GM12878 (cell line): ENCODE results near the gene CHN2. TPM values are rescaled to one million over a fixed set of nuclear protein-coding genes. Genes with fewer than 3 reads are reported as not detected.

Experiments used
- ATAC-seq: fragments of 200-7000 bp; cut with Tn5 transposase; 3 replicates; pipeline ENCODE4 v1.9.1; 2020; ENCODE audit warnings: mild to moderate bottlenecking, moderate library complexity
- BruUV-seq: library from RNA; stranded (reverse); fragments of 400-500 nt; replicated peaks from 2 replicates; lab custom pipeline; 2021; lab: Mats Ljungman, UMichigan
- CTCF ChIA-PET: fragments of 300-600 bp; sonication (Branson Sonifier 250); formaldehyde crosslinking; extraction: SDS; loops from one replicate; lab custom pipeline; 2021; ENCODE audit warnings: inconsistent platforms; lab: Yijun Ruan, JAX
- POLR2A ChIA-PET: fragments of 350-600 bp; formaldehyde crosslinking; extraction: SDS; loops from one replicate; lab custom pipeline; 2021; ENCODE audit warnings: inconsistent platforms; lab: Charles Lee
- RAD21 ChIA-PET: fragments of 300-600 bp; sonication (Branson Sonifier 250); formaldehyde crosslinking; loops from one replicate; lab custom pipeline; 2023; ENCODE audit warnings: antibody characterized with exemption; ENCODE audit not compliant: unreplicated experiment; lab: Charles Lee
- SMC1A ChIA-PET: fragments of 300-600 bp; sonication (Branson Sonifier 250); formaldehyde crosslinking; loops from one replicate; lab custom pipeline; 2023; ENCODE audit not compliant: unreplicated experiment, uncharacterized antibody; lab: Charles Lee
- DNase-seq: peaks from one replicate; pipeline ENCODE4 v3.0.0-alpha.2; 2011; ENCODE audit warnings: low read depth, low spot score
- FAIRE-seq: peaks from 3 replicates; lab custom pipeline; 2011; peaks lifted over from hg19 to GRCh38; lab: Jason Lieb, UNC
- H2AFZ ChIP-seq: 2 replicates; pipeline ENCODE4 v1.6.0; 2011; ENCODE audit warnings: low read depth, low read length, control low read depth; ENCODE audit not compliant: control insufficient read depth
- H3K27ac ChIP-seq: 2 replicates; pipeline ENCODE4 v1.5.1; 2011; ENCODE audit warnings: control low read depth; ENCODE audit not compliant: control insufficient read depth, insufficient read depth
- H3K27me3 ChIP-seq, 2 experiments: replicated peaks in 1 of 2; 2 replicates each; pipeline versions ENCODE4 v1.6.0 to v1.6.1; 2011; ENCODE audit warnings: low read length in 1 of 2; ENCODE audit not compliant: control insufficient read depth in 2 of 2, insufficient read depth in 2 of 2
- H3K36me3 ChIP-seq, 2 experiments: 2 replicates each; pipeline ENCODE4 v1.5.1; 2011; ENCODE audit warnings: low read length in 1 of 2; ENCODE audit not compliant: control insufficient read depth in 2 of 2, insufficient read depth in 2 of 2
- H3K4me1 ChIP-seq: 2 replicates; pipeline ENCODE4 v1.6.1; 2011; ENCODE audit warnings: mild to moderate bottlenecking, low read length, moderate library complexity, mixed read lengths; ENCODE audit not compliant: control insufficient read depth, insufficient read depth
- H3K4me2 ChIP-seq: 2 replicates; pipeline ENCODE4 v1.6.0; 2011; ENCODE audit warnings: control low read depth; ENCODE audit not compliant: control insufficient read depth, insufficient read depth
- H3K4me3 ChIP-seq: fragments of 200-600 bp; sonication (generic); 2 replicates; pipeline ENCODE4 v1.5.1; 2016
- H3K79me2 ChIP-seq: 2 replicates; pipeline ENCODE4 v1.6.0; 2011; ENCODE audit warnings: low read length; ENCODE audit not compliant: control insufficient read depth, insufficient read depth
- H3K9ac ChIP-seq: 2 replicates; pipeline ENCODE4 v1.8.0; 2011; ENCODE audit warnings: low read length, control low read depth, mixed read lengths; ENCODE audit not compliant: control insufficient read depth, insufficient read depth
- H3K9me3 ChIP-seq: replicated peaks from 3 replicates; pipeline ENCODE4 v1.5.1; 2011; ENCODE audit warnings: mild to moderate bottlenecking, low read length; ENCODE audit not compliant: control insufficient read depth, insufficient read depth
- H4K20me1 ChIP-seq: 2 replicates; pipeline ENCODE4 v1.6.0; 2011; ENCODE audit not compliant: control insufficient read depth, insufficient read depth
- CBX3 ChIP-seq: fragments of 200-600 bp; sonication (generic); IDR thresholded peaks from 2 replicates; pipeline ENCODE4 v1.6.1; 2016; ENCODE audit warnings: low read depth, borderline replicate concordance
- EED ChIP-seq: sonication (generic); IDR thresholded peaks from 2 replicates; pipeline ENCODE4 v1.6.1; 2016; ENCODE audit warnings: antibody characterized with exemption, low read depth
- HCFC1 ChIP-seq: fragments of 150-350 bp; IDR thresholded peaks from 2 replicates; pipeline ENCODE4 v1.6.1; 2014; ENCODE audit warnings: low read length
- HDAC2 ChIP-seq: fragments of 200-600 bp; sonication (generic); IDR thresholded peaks from 2 replicates; pipeline ENCODE4 v1.6.1; 2017
- IKZF1 ChIP-seq: fragments of 450-650 bp; conservative IDR thresholded peaks from 2 replicates; pipeline ENCODE4 v1.6.1; 2017; ENCODE audit warnings: antibody characterized with exemption, mild to moderate bottlenecking
- NR2C2 ChIP-seq: IDR thresholded peaks from 2 replicates; pipeline ENCODE4 v1.6.1; 2011; ENCODE audit warnings: borderline replicate concordance, low read depth; ENCODE audit not compliant: control insufficient read depth, insufficient read length
- RAD21 ChIP-seq: IDR thresholded peaks from 2 replicates; pipeline ENCODE4 v1.6.1; 2011; ENCODE audit warnings: mild to moderate bottlenecking, low read depth, low read length, moderate library complexity; ENCODE audit not compliant: insufficient read depth
- RB1 ChIP-seq: fragments of 450-650 bp; formaldehyde crosslinking; IDR thresholded peaks from 2 replicates; pipeline ENCODE4 v1.6.1; 2017; ENCODE audit warnings: mild to moderate bottlenecking, borderline replicate concordance
- RCOR1 ChIP-seq: conservative IDR thresholded peaks from 2 replicates; pipeline ENCODE4 v1.6.1; 2012; ENCODE audit warnings: low read depth, low read length, improper control_type of control experiment
- SRF ChIP-seq, 2 experiments: IDR thresholded peaks; 2 replicates each; pipeline ENCODE4 v1.6.1; 2011; ENCODE audit warnings: low read depth in 2 of 2, low read length in 2 of 2, mild to moderate bottlenecking in 1 of 2, moderate library complexity in 1 of 2
- ZNF24 ChIP-seq: fragments of 450-650 bp; IDR thresholded peaks from 2 replicates; pipeline ENCODE4 v1.6.1; 2017; ENCODE audit warnings: antibody characterized with exemption, mild to moderate bottlenecking
- ZSCAN29 ChIP-seq: fragments of 450-650 bp; IDR thresholded peaks from 2 replicates; pipeline ENCODE4 v1.6.1; 2017; ENCODE audit warnings: mild to moderate bottlenecking, moderate library complexity
- WGBS: methylation state at CpG from one replicate; pipeline ENCODE4 v1.1.6; 2016; ENCODE audit warnings: low lambda C conversion rate; ENCODE audit not compliant: insufficient replicate concordance, insufficient coverage; ENCODE audit errors: missing lambda C conversion rate; 5-methylcytosine and 5-hydroxymethylcytosine counted together
- in situ Hi-C: fragments of 300-500 bp; cut with MboI; formaldehyde crosslinking; loops from 9 replicates; pipeline ENCODE4 v1.14.3; 2018; ENCODE audit warnings: mixed read lengths
- intact Hi-C: fragments of 100-400 bp; cut with micrococcal nuclease; formaldehyde crosslinking; loops from one replicate; pipeline ENCODE4 v1.14.2; 2022; ENCODE audit not compliant: unreplicated experiment
- polyA plus RNA-seq, 11 experiments: library from polyadenylated mRNA; depleted of rRNA in 4 of 11; unstranded in 6 of 11; stranded (reverse) in 5 of 11; fragments of >200 nt; fragmentation: Nextera tagmentation in 4 of 11; fragmentation: Illumina TruSeq in 1 of 11; extraction: Ambion mirVana in 4 of 11; extraction: Trizol in 1 of 11; gene quantifications; 1 replicate in 1 of 11; 2 replicates in 10 of 11; pipeline versions ENCODE4 v1.2.1 to v1.2.3, GENCODE V29; 2011 to 2016; ENCODE audit warnings: inconsistent platforms in 2 of 11, missing spikeins in 2 of 11, low read depth in 1 of 11
- total RNA-seq, 4 experiments: library from RNA; depleted of rRNA in 3 of 4; stranded (reverse); fragments of >200 nt in 3 of 4; fragmentation: Illumina TruSeq in 1 of 4; extraction: Trizol in 1 of 4; gene quantifications; 2 replicates each; pipeline versions ENCODE4 v1.2.1 to v1.2.3, GENCODE V29; 2013 to 2021
- TF ChIP-seq, protein P1 (sequence below): IDR thresholded peaks from 2 replicates; pipeline ENCODE4 v1.6.1; 2012; ENCODE audit warnings: low read depth, low read length, improper control_type of control experiment
- TF ChIP-seq, protein P2 (sequence below): fragments of 450-650 bp; IDR thresholded peaks from 2 replicates; pipeline ENCODE4 v1.6.1; 2016; ENCODE audit warnings: mild to moderate bottlenecking
- TF ChIP-seq, protein P3 (sequence below): IDR thresholded peaks from 2 replicates; pipeline ENCODE4 v1.6.1; 2011; ENCODE audit warnings: borderline replicate concordance, low read depth, mild to moderate bottlenecking, moderate library complexity, mixed read lengths, low read length; ENCODE audit not compliant: insufficient read depth; ENCODE audit errors: extremely low read length

CHN2 gene
- total and polyA plus RNA-seq, 10 of the 15 experiments (the other 5 are each of a cell fraction or from before 2014, with no cell fraction given), result 0.11 to 3.8 (median 0.37) TPM; not detected in 2

DNA sequence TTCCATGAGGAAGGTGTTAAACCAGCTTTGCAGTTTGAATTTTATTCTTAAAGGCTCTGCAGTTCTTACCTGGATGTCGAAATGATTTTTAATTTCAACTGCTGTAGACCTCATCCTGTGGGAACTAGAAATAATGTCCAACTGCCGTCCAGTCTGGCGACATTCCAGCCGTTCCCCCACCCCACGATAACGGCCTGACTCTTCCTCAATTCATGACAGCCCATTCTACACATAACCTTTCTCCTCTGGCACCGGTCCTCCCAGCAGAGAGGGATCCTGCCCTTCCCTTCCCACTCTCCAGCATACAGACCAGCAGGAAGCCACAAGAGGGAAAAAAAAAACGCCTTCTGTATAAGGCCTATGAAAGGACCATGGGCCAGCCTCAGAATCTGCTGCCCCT, 317.3 kb downstream of the CHN2 start:
- BruUV-seq, result no TSS peak
- Histone ChIP-seq H3K79me2 (no peaks in the 10 kb centered on the region), H3K4me3 (no peak overlapping the region), H3K9ac (no peak overlapping the region), H3K4me2 (no peak overlapping the region), H3K4me1 (no peaks in the 10 kb centered on the region), H3K27ac (no peak overlapping the region), H3K9me3 (no peaks in the 10 kb centered on the region), H3K36me3 (no peaks in the 10 kb centered on the region), H4K20me1 (no peaks in the 10 kb centered on the region), H2AFZ (no peak overlapping the region)
- DNase-seq (no peak), FAIRE-seq (no peak), ATAC-seq (no peak)
- ChIA-PET POLR2A (interaction anchor here (0.6 kb wide), 1 partner anchor 26 kb away, joined by 6 read pairs; no protein-coding TSS in a partner anchor), RAD21 (no interaction called here), SMC1A (no interaction called here), CTCF (no interaction called here)
- 17% methylated on average over 8 of the region's 8 CpGs for WGBS
- in situ Hi-C loops, result no loop called here
- intact Hi-C loops, result no loop called here
- TF ChIP-seq, protein P1, sequence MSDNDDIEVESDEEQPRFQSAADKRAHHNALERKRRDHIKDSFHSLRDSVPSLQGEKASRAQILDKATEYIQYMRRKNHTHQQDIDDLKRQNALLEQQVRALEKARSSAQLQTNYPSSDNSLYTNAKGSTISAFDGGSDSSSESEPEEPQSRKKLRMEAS, result no peak
- TF ChIP-seq IKZF1, result no peak
- TF ChIP-seq RCOR1, result no peak
- TF ChIP-seq, protein P2, sequence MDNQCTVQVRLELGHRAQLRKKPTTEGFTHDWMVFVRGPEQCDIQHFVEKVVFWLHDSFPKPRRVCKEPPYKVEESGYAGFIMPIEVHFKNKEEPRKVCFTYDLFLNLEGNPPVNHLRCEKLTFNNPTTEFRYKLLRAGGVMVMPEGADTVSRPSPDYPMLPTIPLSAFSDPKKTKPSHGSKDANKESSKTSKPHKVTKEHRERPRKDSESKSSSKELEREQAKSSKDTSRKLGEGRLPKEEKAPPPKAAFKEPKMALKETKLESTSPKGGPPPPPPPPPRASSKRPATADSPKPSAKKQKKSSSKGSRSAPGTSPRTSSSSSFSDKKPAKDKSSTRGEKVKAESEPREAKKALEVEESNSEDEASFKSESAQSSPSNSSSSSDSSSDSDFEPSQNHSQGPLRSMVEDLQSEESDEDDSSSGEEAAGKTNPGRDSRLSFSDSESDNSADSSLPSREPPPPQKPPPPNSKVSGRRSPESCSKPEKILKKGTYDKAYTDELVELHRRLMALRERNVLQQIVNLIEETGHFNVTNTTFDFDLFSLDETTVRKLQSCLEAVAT, result no peak
- TF ChIP-seq HDAC2, result no peak
- TF ChIP-seq RAD21, result no peak
- TF ChIP-seq ZNF24, result no peak
- TF ChIP-seq RB1, result no peak
- no peak for TF ChIP-seq NR2C2
- TF ChIP-seq, protein P3, sequence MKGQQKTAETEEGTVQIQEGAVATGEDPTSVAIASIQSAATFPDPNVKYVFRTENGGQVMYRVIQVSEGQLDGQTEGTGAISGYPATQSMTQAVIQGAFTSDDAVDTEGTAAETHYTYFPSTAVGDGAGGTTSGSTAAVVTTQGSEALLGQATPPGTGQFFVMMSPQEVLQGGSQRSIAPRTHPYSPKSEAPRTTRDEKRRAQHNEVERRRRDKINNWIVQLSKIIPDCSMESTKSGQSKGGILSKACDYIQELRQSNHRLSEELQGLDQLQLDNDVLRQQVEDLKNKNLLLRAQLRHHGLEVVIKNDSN, result no peak
- no peak for TF ChIP-seq ZSCAN29
- no peak for TF ChIP-seq CBX3
- no peak for TF ChIP-seq SRF (IDR thresholded peaks at IDR 0.05; ENCODE audit: low read depth in 2 of 2, low read length in 2 of 2)
- TF ChIP-seq HCFC1, result no peak
- no peak for TF ChIP-seq EED
- TF ChIP-seq, all 136 proteins: peak for 0
- H3K27me3 ChIP-seq, result no peaks in the 10 kb centered on the region
